Measurements from ENCODE around the gene SMC4.

GRCh38 chr3:160460033-160460432, 60.6 kb downstream of the SMC4 start:
- TF ChIP-seq CTCF (IDR thresholded peaks at IDR 0.05), result no peak
- no peak for TF ChIP-seq EZH2phosphoT487 (IDR thresholded peaks at IDR 0.05; ENCODE audit: borderline replicate concordance, low read depth)
- TF ChIP-seq POLR2AphosphoS5 (IDR thresholded peaks at IDR 0.05; ENCODE audit: low read depth, low read length), result no peak
- no peak for TF ChIP-seq JUND (IDR thresholded peaks at IDR 0.05)

Data from SK-N-SH (cell line).